Endodermal cell (in vitro differentiated cells): ENCODE results near the gene UNC5C. TPM values are rescaled to one million over a fixed set of nuclear protein-coding genes. Genes with fewer than 3 reads are reported as not detected.

Experiments
- DNase-seq: peaks from one replicate; pipeline ENCODE4 v3.0.0-alpha.2; 2017
- H3K27ac ChIP-seq: 2 replicates; pipeline ENCODE4 v1.5.1; 2013; ENCODE audit warnings: mild to moderate bottlenecking, low read depth, low read length, moderate library complexity
- H3K27me3 ChIP-seq: 2 replicates; pipeline ENCODE4 v1.6.1; 2013; ENCODE audit warnings: mild to moderate bottlenecking, low read length, moderate library complexity; ENCODE audit not compliant: insufficient read depth, control insufficient read depth, poor library complexity, severe bottlenecking
- H3K36me3 ChIP-seq: 2 replicates; pipeline ENCODE4 v1.7.0; 2013; ENCODE audit warnings: mild to moderate bottlenecking, low read length, moderate library complexity; ENCODE audit not compliant: control insufficient read depth, insufficient read depth
- H3K4me1 ChIP-seq: one replicate; pipeline ENCODE4 v1.7.0; 2013; ENCODE audit warnings: low read length; ENCODE audit not compliant: control insufficient read depth, insufficient read depth
- H3K4me3 ChIP-seq: 2 replicates; pipeline ENCODE4 v1.5.1; 2013; ENCODE audit warnings: mild to moderate bottlenecking, low read length, moderate library complexity
- H3K9ac ChIP-seq: 2 replicates; pipeline ENCODE4 v1.6.1; 2013; ENCODE audit warnings: mild to moderate bottlenecking, low read length, moderate library complexity; ENCODE audit not compliant: poor library complexity, severe bottlenecking; ENCODE audit errors: extremely low read depth
- H3K9me3 ChIP-seq: 2 replicates; pipeline ENCODE4 v1.6.1; 2013; ENCODE audit warnings: mild to moderate bottlenecking, low read length, moderate library complexity; ENCODE audit not compliant: control insufficient read depth
- H3K27ac Mint-ChIP-seq: 2 replicates; pipeline ENCODE4 v1.8.0; 2020; ENCODE audit warnings: mixed read lengths
- H3K27me3 Mint-ChIP-seq: 2 replicates; pipeline ENCODE4 v1.8.0; 2021; ENCODE audit warnings: mild to moderate bottlenecking, mixed read lengths; ENCODE audit not compliant: insufficient read depth
- H3K36me3 Mint-ChIP-seq: 2 replicates; pipeline ENCODE4 v1.8.0; 2020; ENCODE audit warnings: low read depth, mixed read lengths
- H3K4me1 Mint-ChIP-seq: 2 replicates; pipeline ENCODE4 v1.8.0; 2020; ENCODE audit warnings: mixed read lengths
- H3K4me3 Mint-ChIP-seq: 2 replicates; pipeline ENCODE4 v1.8.0; 2020; ENCODE audit warnings: mild to moderate bottlenecking, moderate library complexity, mixed read lengths
- H3K9me3 Mint-ChIP-seq: 2 replicates; pipeline ENCODE4 v1.8.0; 2020; ENCODE audit warnings: mild to moderate bottlenecking, mixed read lengths
- CTCF ChIP-seq: fragments of 200-600 bp; sonication (generic); conservative IDR thresholded peaks from 2 replicates; pipeline ENCODE4 v1.5.0; 2021; ENCODE audit warnings: antibody characterized with exemption, mild to moderate bottlenecking
- WGBS, 2 experiments: methylation state at CpG; one replicate each; pipeline versions ENCODE4 v1.1.5 to v1.1.7; 2013; ENCODE audit warnings: missing lambda C conversion rate in 2 of 2, mixed read lengths in 1 of 2; ENCODE audit not compliant: insufficient coverage in 1 of 2, insufficient read length in 1 of 2; 5-methylcytosine and 5-hydroxymethylcytosine counted together
- total RNA-seq, 2 donors: library from RNA; stranded (reverse); fragmentation: NEBNext Ultra II Directional in 1 of 2; extraction: Animal tissue kit (Norgen Biotek cat#: 25700) in 1 of 2; gene quantifications; 2 replicates in 1 of 2; 3 replicates in 1 of 2; pipeline ENCODE4 v1.2.1, GENCODE V29; 2021

UNC5C gene
- total RNA-seq, 2 donors from 2014 or later, result 2.0 to 7.2 TPM

- 80 to 90% methylated on average over 1 to 3 of the region's 3 CpGs for WGBS, 2 experiments
- no peaks in the 10 kb centered on the region for H3K4me1 ChIP-seq
- no peak overlapping the region for H3K9ac ChIP-seq
- H3K9me3 ChIP-seq, result no peaks in the 10 kb centered on the region
- no peak for DNase-seq
- no peaks in the 10 kb centered on the region for H3K36me3 Mint-ChIP-seq
- H3K27me3 Mint-ChIP-seq, result no peaks in the 10 kb centered on the region
- no peak for TF ChIP-seq CTCF
- peaks cover 5% of the 10 kb centered on the region for H3K4me1 Mint-ChIP-seq
- no peak overlapping the region for H3K27ac ChIP-seq
- H3K27ac Mint-ChIP-seq, result no peak overlapping the region
- no peaks in the 10 kb centered on the region for H3K27me3 ChIP-seq
- no peaks in the 10 kb centered on the region for H3K36me3 ChIP-seq
- no peak overlapping the region for H3K4me3 Mint-ChIP-seq
- no peaks in the 10 kb centered on the region for H3K9me3 Mint-ChIP-seq
- no peak overlapping the region for H3K4me3 ChIP-seq
Measured at GRCh38 chr4:95504501-95504900, 44.3 kb downstream of the UNC5C start.

- Mint-ChIP-seq H3K4me1 (no peaks in the 10 kb centered on the region), H3K9me3 (no peaks in the 10 kb centered on the region), H3K27ac (no peak overlapping the region), H3K36me3 (no peaks in the 10 kb centered on the region), H3K27me3 (no peaks in the 10 kb centered on the region), H3K4me3 (no peak overlapping the region)
- DNase-seq, result no peak
- Histone ChIP-seq H3K4me1 (no peaks in the 10 kb centered on the region), H3K27ac (no peak overlapping the region), H3K4me3 (no peak overlapping the region), H3K9me3 (peaks cover 6% of the 10 kb centered on the region), H3K27me3 (no peaks in the 10 kb centered on the region), H3K9ac (no peak overlapping the region), H3K36me3 (no peaks in the 10 kb centered on the region)
- WGBS, 2 experiments, result 100% methylated on average over 1 of the region's 1 CpG; no CpG with 5 or more reads in 1 of the 2 experiments
- TF ChIP-seq CTCF, result no peak
Measured at GRCh38 chr4:95500361-95500760, 48.4 kb downstream of the UNC5C start.

GRCh38 chr4:95499291-95499696 lies 49.5 kb downstream of the UNC5C start:
- no peaks in the 10 kb centered on the region for H3K27me3 Mint-ChIP-seq
- H3K4me3 ChIP-seq, result no peak overlapping the region
- peaks cover 6% of the 10 kb centered on the region for H3K9me3 ChIP-seq
- TF ChIP-seq CTCF, result no peak
- H3K27me3 ChIP-seq, result no peaks in the 10 kb centered on the region
- WGBS, 2 experiments, result 94% methylated on average over 2 of the region's 2 CpGs; no CpG with 5 or more reads in 1 of the 2 experiments
- H3K4me1 Mint-ChIP-seq, result no peaks in the 10 kb centered on the region
- H3K27ac ChIP-seq, result no peak overlapping the region
- no peaks in the 10 kb centered on the region for H3K36me3 ChIP-seq
- H3K4me1 ChIP-seq, result no peaks in the 10 kb centered on the region
- H3K4me3 Mint-ChIP-seq, result no peak overlapping the region
- no peak overlapping the region for H3K9ac ChIP-seq
- no peak overlapping the region for H3K27ac Mint-ChIP-seq
- H3K36me3 Mint-ChIP-seq, result no peaks in the 10 kb centered on the region
- no peak for DNase-seq
- H3K9me3 Mint-ChIP-seq, result no peaks in the 10 kb centered on the region
